HepG2 (cell line): ENCODE measurements around the gene MLYCD. TPM values are rescaled to one million over a fixed set of nuclear protein-coding genes. Genes with fewer than 3 reads are reported as not detected.

Experiments
- AGO1 ChIP-seq: fragments of 200-400 bp; formaldehyde crosslinking; IDR thresholded peaks from 2 replicates; pipeline ENCODE4 v1.6.1; 2017; ENCODE audit warnings: mild to moderate bottlenecking, low read depth, low read length, moderate library complexity; ENCODE audit not compliant: poor library complexity, severe bottlenecking
- NAIF1 ChIP-seq: sonication (generic); formaldehyde crosslinking; IDR thresholded peaks from 2 replicates; pipeline ENCODE4 v1.5.0; 2020; ENCODE audit warnings: mild to moderate bottlenecking, missing genetic modification reagents, borderline replicate concordance
- NFE2L1 ChIP-seq: sonication (generic); formaldehyde crosslinking; IDR thresholded peaks from 2 replicates; pipeline ENCODE4 v1.4.0; 2020; ENCODE audit warnings: missing genetic modification reagents, mild to moderate bottlenecking, borderline replicate concordance
- RCOR2 ChIP-seq: IDR thresholded peaks from 2 replicates; pipeline ENCODE4 v1.6.1; 2016; ENCODE audit warnings: missing biosample characterization, missing genetic modification reagents
- TARDBP ChIP-seq: sonication (generic); formaldehyde crosslinking; IDR thresholded peaks from 2 replicates; pipeline ENCODE4 v1.8.0; 2022; ENCODE audit warnings: mild to moderate bottlenecking, missing genetic modification reagents
- ZFP41 ChIP-seq: sonication (generic); formaldehyde crosslinking; IDR thresholded peaks from 2 replicates; pipeline ENCODE4 v1.4.0; 2020; ENCODE audit warnings: mild to moderate bottlenecking, missing genetic modification reagents, borderline replicate concordance
- ZNF274 ChIP-seq: sonication (generic); formaldehyde crosslinking; IDR thresholded peaks from 2 replicates; pipeline ENCODE4 v1.5.1; 2020; ENCODE audit warnings: mild to moderate bottlenecking, missing genetic modification reagents
- ZNF766 ChIP-seq: sonication (generic); formaldehyde crosslinking; IDR thresholded peaks from 2 replicates; pipeline ENCODE4 v1.5.0; 2020; ENCODE audit warnings: missing genetic modification reagents, borderline replicate concordance
- ZNF780A ChIP-seq: sonication (generic); formaldehyde crosslinking; IDR thresholded peaks from 2 replicates; pipeline ENCODE4 v1.8.0; 2022; ENCODE audit warnings: mild to moderate bottlenecking, missing genetic modification reagents, moderate library complexity
- ZNF781 ChIP-seq: sonication (generic); formaldehyde crosslinking; IDR thresholded peaks from 2 replicates; pipeline ENCODE4 v1.5.1; 2020; ENCODE audit warnings: borderline replicate concordance, mild to moderate bottlenecking, missing genetic modification reagents; ENCODE audit errors: not compliant biosample characterization
- polyA plus RNA-seq, 8 experiments: library from polyadenylated mRNA; depleted of rRNA in 3 of 8; stranded (reverse) in 7 of 8; unstranded in 1 of 8; fragments of >200 nt; fragmentation: Illumina TruSeq in 4 of 8; extraction: Trizol in 4 of 8; gene quantifications; 2 replicates each; pipeline versions ENCODE4 v1.2.1 to v1.2.3, GENCODE V29; 2011 to 2016; ENCODE audit warnings: low read depth in 4 of 8, missing spikeins in 1 of 8, mixed read lengths in 1 of 8; ENCODE audit not compliant: insufficient read depth in 1 of 8
- total RNA-seq, 5 experiments: library from RNA; depleted of rRNA; stranded (reverse); fragments of >200 nt; fragmentation: Illumina TruSeq; extraction: Trizol; gene quantifications; 2 replicates each; pipeline ENCODE4 v1.2.3, GENCODE V29; 2016; ENCODE audit warnings: low read depth in 1 of 5
- TF ChIP-seq, protein P1 (sequence below), 2 experiments: sonication (generic) in 1 of 2; formaldehyde crosslinking in 1 of 2; IDR thresholded peaks; 2 replicates each; pipeline versions ENCODE4 v1.6.1 to v1.9.0; 2014 to 2022; ENCODE audit warnings: antibody characterized with exemption in 1 of 2, borderline replicate concordance in 1 of 2, inconsistent platforms in 1 of 2, low read depth in 1 of 2, missing genetic modification reagents in 1 of 2
- TF ChIP-seq, protein P2 (sequence below): sonication (generic); formaldehyde crosslinking; IDR thresholded peaks from 2 replicates; pipeline ENCODE4 v1.5.0; 2020; ENCODE audit warnings: missing genetic modification reagents, mild to moderate bottlenecking, borderline replicate concordance
- TF ChIP-seq, protein P3 (sequence below): sonication (generic); formaldehyde crosslinking; IDR thresholded peaks from 2 replicates; pipeline ENCODE4 v1.9.0; 2021; ENCODE audit warnings: missing genetic modification reagents, borderline replicate concordance
- TF ChIP-seq, protein P4 (sequence below): sonication (generic); formaldehyde crosslinking; IDR thresholded peaks from 2 replicates; pipeline ENCODE4 v1.4.0; 2020; ENCODE audit warnings: missing genetic modification reagents
- TF ChIP-seq, protein P5 (sequence below): sonication (generic); formaldehyde crosslinking; IDR thresholded peaks from 2 replicates; pipeline ENCODE4 v1.4.0; 2020; ENCODE audit warnings: missing genetic modification reagents

The MLYCD gene
- total and polyA plus RNA-seq, 2 of the 13 experiments (the other 11 are each of a cell fraction or from before 2014, with no cell fraction given): 1.8 to 4.0 TPM

DNA sequence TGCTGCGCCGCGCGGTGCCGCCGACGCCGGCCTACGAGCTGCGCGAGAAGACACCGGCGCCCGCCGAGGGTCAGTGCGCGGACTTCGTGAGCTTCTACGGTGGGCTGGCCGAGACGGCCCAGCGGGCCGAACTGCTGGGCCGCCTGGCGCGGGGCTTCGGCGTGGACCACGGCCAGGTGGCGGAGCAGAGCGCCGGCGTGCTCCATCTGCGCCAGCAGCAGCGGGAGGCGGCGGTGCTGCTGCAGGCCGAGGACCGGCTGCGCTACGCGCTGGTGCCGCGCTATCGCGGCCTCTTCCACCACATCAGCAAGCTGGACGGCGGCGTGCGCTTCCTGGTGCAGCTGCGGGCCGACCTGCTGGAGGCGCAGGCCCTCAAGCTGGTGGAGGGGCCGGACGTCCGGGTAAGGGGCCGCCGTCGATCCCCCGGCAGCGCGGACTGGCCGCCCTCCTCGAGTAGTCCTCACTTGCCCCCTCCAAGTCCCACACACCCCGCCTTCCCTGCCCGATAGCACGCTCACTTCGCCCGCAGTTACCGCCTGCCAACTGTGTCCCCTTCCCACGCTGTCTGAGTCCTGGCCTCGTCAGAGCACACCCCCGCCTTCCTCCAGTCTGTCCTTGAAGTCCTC lies 470 bp downstream of the MLYCD start (continued):
- TF ChIP-seq, protein P1, sequence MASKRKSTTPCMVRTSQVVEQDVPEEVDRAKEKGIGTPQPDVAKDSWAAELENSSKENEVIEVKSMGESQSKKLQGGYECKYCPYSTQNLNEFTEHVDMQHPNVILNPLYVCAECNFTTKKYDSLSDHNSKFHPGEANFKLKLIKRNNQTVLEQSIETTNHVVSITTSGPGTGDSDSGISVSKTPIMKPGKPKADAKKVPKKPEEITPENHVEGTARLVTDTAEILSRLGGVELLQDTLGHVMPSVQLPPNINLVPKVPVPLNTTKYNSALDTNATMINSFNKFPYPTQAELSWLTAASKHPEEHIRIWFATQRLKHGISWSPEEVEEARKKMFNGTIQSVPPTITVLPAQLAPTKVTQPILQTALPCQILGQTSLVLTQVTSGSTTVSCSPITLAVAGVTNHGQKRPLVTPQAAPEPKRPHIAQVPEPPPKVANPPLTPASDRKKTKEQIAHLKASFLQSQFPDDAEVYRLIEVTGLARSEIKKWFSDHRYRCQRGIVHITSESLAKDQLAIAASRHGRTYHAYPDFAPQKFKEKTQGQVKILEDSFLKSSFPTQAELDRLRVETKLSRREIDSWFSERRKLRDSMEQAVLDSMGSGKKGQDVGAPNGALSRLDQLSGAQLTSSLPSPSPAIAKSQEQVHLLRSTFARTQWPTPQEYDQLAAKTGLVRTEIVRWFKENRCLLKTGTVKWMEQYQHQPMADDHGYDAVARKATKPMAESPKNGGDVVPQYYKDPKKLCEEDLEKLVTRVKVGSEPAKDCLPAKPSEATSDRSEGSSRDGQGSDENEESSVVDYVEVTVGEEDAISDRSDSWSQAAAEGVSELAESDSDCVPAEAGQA (IDR thresholded peaks at IDR 0.05; ENCODE audit: low read depth): no peak
- TF ChIP-seq, protein P1 (CRISPR knock-in tag; IDR thresholded peaks at IDR 0.05; ENCODE audit: borderline replicate concordance): peak; percentile 57; the same call in 1 of the 2 replicates
- TF ChIP-seq, protein P2, sequence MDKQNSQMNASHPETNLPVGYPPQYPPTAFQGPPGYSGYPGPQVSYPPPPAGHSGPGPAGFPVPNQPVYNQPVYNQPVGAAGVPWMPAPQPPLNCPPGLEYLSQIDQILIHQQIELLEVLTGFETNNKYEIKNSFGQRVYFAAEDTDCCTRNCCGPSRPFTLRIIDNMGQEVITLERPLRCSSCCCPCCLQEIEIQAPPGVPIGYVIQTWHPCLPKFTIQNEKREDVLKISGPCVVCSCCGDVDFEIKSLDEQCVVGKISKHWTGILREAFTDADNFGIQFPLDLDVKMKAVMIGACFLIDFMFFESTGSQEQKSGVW (CRISPR knock-in tag): no peak
- TF ChIP-seq RCOR2 (no peak), TARDBP (CRISPR knock-in tag) (no peak), AGO1 (no peak), ZNF274 (CRISPR knock-in tag) (0 out of 2 replicates have a peak, but pooled peaks have one; percentile 63), ZFP41 (CRISPR knock-in tag) (no peak), NAIF1 (CRISPR knock-in tag) (no peak), ZNF766 (0 out of 2 replicates have a peak, but pooled peaks have one; percentile 52), ZNF781 (CRISPR knock-in tag) (peak; percentile 35), NFE2L1 (0 out of 2 replicates have a peak, but pooled peaks have one; percentile 46), ZNF780A (CRISPR knock-in tag) (no peak)
- TF ChIP-seq, protein P3, sequence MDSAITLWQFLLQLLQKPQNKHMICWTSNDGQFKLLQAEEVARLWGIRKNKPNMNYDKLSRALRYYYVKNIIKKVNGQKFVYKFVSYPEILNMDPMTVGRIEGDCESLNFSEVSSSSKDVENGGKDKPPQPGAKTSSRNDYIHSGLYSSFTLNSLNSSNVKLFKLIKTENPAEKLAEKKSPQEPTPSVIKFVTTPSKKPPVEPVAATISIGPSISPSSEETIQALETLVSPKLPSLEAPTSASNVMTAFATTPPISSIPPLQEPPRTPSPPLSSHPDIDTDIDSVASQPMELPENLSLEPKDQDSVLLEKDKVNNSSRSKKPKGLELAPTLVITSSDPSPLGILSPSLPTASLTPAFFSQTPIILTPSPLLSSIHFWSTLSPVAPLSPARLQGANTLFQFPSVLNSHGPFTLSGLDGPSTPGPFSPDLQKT (CRISPR knock-in tag): no peak
- TF ChIP-seq, protein P4, sequence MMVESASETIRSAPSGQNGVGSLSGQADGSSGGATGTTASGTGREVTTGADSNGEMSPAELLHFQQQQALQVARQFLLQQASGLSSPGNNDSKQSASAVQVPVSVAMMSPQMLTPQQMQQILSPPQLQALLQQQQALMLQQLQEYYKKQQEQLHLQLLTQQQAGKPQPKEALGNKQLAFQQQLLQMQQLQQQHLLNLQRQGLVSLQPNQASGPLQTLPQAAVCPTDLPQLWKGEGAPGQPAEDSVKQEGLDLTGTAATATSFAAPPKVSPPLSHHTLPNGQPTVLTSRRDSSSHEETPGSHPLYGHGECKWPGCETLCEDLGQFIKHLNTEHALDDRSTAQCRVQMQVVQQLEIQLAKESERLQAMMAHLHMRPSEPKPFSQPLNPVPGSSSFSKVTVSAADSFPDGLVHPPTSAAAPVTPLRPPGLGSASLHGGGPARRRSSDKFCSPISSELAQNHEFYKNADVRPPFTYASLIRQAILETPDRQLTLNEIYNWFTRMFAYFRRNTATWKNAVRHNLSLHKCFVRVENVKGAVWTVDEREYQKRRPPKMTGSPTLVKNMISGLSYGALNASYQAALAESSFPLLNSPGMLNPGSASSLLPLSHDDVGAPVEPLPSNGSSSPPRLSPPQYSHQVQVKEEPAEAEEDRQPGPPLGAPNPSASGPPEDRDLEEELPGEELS (CRISPR knock-in tag): no peak
- TF ChIP-seq, protein P5, sequence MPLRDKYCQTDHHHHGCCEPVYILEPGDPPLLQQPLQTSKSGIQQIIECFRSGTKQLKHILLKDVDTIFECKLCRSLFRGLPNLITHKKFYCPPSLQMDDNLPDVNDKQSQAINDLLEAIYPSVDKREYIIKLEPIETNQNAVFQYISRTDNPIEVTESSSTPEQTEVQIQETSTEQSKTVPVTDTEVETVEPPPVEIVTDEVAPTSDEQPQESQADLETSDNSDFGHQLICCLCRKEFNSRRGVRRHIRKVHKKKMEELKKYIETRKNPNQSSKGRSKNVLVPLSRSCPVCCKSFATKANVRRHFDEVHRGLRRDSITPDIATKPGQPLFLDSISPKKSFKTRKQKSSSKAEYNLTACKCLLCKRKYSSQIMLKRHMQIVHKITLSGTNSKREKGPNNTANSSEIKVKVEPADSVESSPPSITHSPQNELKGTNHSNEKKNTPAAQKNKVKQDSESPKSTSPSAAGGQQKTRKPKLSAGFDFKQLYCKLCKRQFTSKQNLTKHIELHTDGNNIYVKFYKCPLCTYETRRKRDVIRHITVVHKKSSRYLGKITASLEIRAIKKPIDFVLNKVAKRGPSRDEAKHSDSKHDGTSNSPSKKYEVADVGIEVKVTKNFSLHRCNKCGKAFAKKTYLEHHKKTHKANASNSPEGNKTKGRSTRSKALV (CRISPR knock-in tag): no peak
